Measurements from ENCODE around the gene STK36.

STK36 gene

GRCh38 chr2:218721934-218722333 lies 50.0 kb downstream of the STK36 start:
- no peak for DNase-seq (ENCODE audit: extremely low read depth, low read depth)
- no peak overlapping the region for H3K4me3 ChIP-seq (replicated peaks; ENCODE audit: low read depth, low read length)
- no peak for TF ChIP-seq CTCF (IDR thresholded peaks at IDR 0.05; ENCODE audit: low read depth, low read length, missing control alignments)

- DNase-seq (ENCODE audit: extremely low read depth, low read depth) = no peak
- TF ChIP-seq CTCF (IDR thresholded peaks at IDR 0.05; ENCODE audit: low read depth, low read length, missing control alignments) = no peak
- no peak overlapping the region for H3K4me3 ChIP-seq (replicated peaks; ENCODE audit: low read depth, low read length)
Observed at GRCh38 chr2:218722419-218722818, 50.5 kb downstream of the STK36 start.

- no peak for TF ChIP-seq CTCF (IDR thresholded peaks at IDR 0.05; ENCODE audit: low read depth, low read length, missing control alignments)
- no peak for DNase-seq (ENCODE audit: extremely low read depth, low read depth)
- no peak overlapping the region for H3K4me3 ChIP-seq (replicated peaks; ENCODE audit: low read depth, low read length)
Observed at GRCh38 chr2:218722876-218723785, 51.2 kb downstream of the STK36 start.

GRCh38 chr2:218726004-218726574 lies 54.2 kb downstream of the STK36 start:
- no peak overlapping the region for H3K4me3 ChIP-seq (replicated peaks; ENCODE audit: low read depth, low read length)
- no peak for DNase-seq (ENCODE audit: extremely low read depth, low read depth)
- TF ChIP-seq CTCF (IDR thresholded peaks at IDR 0.05; ENCODE audit: low read depth, low read length, missing control alignments) = no peak

- no peak for DNase-seq (ENCODE audit: extremely low read depth, low read depth)
- TF ChIP-seq CTCF (IDR thresholded peaks at IDR 0.05; ENCODE audit: low read depth, low read length, missing control alignments) = peak; percentile 24
- H3K4me3 ChIP-seq (replicated peaks; ENCODE audit: low read depth, low read length) = no peak overlapping the region
Observed at GRCh38 chr2:218727502-218728165, 55.7 kb downstream of the STK36 start.

GRCh38 chr2:218729640-218730039 lies 57.8 kb downstream of the STK36 start:
- no peak for TF ChIP-seq CTCF (IDR thresholded peaks at IDR 0.05; ENCODE audit: low read depth, low read length, missing control alignments)
- no peak overlapping the region for H3K4me3 ChIP-seq (replicated peaks; ENCODE audit: low read depth, low read length)
- no peak for DNase-seq (ENCODE audit: extremely low read depth, low read depth)

Measured in HFF-Myc (cell line).